Upper lobe of left lung (tissue), 4 donors: ENCODE data around the gene UBE2L6.

Experiments used
- EP300 ChIP-seq, 4 donors: sonication (generic); formaldehyde crosslinking; IDR thresholded peaks; one replicate each; pipeline ENCODE4 v1.5.1; 2017; ENCODE audit warnings: antibody characterized with exemption in 4 of 4, control low read depth in 2 of 4
- POLR2A ChIP-seq, 4 donors: fragments of 450-650 bp; IDR thresholded peaks; one replicate each; pipeline ENCODE4 v1.5.1; 2016 to 2017; ENCODE audit warnings: antibody characterized with exemption in 4 of 4, mild to moderate bottlenecking in 2 of 4
- POLR2AphosphoS5 ChIP-seq, 2 donors: sonication (generic); formaldehyde crosslinking; IDR thresholded peaks; one replicate each; pipeline ENCODE4 v1.5.1; 2017; ENCODE audit warnings: antibody characterized with exemption in 2 of 2
- TF ChIP-seq, protein P1 (sequence below), 6 experiments: fragments of 450-650 bp in 4 of 6; fragments of 200-600 bp in 2 of 6; sonication (generic) in 2 of 6; IDR thresholded peaks; one replicate each; pipeline ENCODE4 v1.5.1; 2016 to 2019; ENCODE audit warnings: antibody characterized with exemption in 6 of 6

DNA sequence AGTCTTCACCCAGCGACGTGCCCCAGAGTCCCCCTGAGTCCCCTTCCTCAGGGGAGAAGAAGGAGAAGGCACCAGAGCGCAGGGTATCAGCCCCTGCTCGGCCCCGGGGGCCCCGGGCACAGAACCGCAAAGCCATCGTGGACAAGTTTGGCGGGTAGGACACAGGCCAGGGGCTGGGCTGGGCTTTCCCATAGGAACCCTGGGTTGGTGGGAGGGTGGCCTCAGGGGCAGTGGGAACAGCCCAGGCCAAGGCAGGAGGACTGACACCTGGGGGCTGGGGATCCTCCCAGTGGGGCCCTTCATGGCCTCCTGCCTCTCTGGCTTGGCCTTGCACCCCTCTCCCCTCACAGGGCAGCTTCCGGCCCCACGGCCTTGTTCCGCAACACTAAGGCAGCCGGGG is 21.6 kb downstream of the UBE2L6 start:
- TF ChIP-seq, protein P1, sequence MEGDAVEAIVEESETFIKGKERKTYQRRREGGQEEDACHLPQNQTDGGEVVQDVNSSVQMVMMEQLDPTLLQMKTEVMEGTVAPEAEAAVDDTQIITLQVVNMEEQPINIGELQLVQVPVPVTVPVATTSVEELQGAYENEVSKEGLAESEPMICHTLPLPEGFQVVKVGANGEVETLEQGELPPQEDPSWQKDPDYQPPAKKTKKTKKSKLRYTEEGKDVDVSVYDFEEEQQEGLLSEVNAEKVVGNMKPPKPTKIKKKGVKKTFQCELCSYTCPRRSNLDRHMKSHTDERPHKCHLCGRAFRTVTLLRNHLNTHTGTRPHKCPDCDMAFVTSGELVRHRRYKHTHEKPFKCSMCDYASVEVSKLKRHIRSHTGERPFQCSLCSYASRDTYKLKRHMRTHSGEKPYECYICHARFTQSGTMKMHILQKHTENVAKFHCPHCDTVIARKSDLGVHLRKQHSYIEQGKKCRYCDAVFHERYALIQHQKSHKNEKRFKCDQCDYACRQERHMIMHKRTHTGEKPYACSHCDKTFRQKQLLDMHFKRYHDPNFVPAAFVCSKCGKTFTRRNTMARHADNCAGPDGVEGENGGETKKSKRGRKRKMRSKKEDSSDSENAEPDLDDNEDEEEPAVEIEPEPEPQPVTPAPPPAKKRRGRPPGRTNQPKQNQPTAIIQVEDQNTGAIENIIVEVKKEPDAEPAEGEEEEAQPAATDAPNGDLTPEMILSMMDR (IDR thresholded peaks at IDR 0.05): no peak
- TF ChIP-seq POLR2A (IDR thresholded peaks at IDR 0.05): no peak
- TF ChIP-seq POLR2AphosphoS5 (IDR thresholded peaks at IDR 0.05): no peak
- TF ChIP-seq EP300 (IDR thresholded peaks at IDR 0.05): no peak
